SKM-1 (cell line): Measurements from ENCODE around the gene FAS.

ENCODE experiments used
- DNase-seq: peaks from one replicate; lab custom pipeline; 2025; ENCODE audit not compliant: unreplicated experiment; lab: John Stamatoyannopoulos, UW

The FAS gene

GRCh38 chr10:88990384-88991160, at the start of gene FAS:
Gene FAS, plus strand, starts transcription at chr10:88990798. Its CDS starts 79 bp downstream, at chr10:88990877.
- DNase-seq = peak; percentile 88

DNA sequence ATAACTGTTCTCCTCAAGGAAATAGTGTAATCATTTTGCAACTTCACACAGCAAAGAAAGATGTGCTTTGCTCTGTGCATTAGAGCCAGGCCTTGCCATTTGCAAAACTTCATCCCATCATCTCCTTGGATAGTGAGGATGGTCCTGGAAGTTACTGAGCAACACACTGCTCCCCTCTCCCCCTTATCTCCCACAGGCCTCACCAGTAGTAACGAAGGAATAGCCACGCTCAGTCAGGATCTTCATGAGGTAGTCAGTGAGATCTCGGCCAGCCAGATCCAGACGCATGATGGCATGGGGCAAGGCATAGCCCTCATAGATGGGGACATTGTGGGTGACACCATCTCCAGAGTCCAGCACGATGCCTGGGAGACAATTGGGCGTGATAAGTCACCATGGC, 49.6 kb upstream of the FAS start:
- no peak for DNase-seq

DNA sequence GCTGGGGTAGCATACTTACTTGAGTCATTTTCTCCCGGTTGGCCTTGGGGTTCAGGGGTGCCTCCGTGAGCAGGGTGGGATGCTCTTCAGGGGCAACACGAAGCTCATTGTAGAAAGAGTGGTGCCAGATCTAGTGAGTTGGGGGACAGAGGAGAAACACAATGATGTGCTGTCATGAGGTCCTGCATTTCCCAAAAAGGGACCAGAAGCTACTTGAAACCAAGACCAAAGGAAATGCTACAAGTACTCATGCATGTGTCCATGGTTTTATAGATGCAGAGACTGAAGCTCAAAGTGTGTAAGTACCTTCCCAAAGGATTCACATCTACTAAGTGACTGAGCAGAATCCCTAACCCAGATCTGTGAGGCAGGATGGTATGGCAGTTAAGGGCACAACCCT, 46.8 kb upstream of the FAS start:
- DNase-seq = no peak

- no peak for DNase-seq
These were observed 45.8 kb upstream of the FAS start for GRCh38 chr10:88944813-88945212.

DNA sequence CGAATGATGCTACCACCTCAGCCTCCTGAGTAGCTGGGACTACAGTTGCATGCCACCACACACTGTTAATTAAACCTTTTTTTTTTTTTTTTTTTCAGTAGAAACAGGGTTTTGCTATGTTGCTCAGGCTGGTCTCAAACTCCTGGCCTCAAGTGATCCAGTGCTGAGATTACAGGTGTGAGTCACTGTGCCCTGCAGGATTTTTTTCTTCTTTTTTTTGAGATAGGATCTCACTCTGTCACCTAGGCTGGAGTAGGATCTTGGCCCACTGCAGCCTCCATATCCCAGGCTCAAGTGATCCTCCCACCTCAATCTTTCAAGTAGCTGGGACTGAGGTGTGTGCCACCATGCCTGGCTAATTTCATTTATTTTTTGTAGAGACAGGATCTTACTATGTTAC, 44.4 kb upstream of the FAS start:
- DNase-seq = no peak

DNA sequence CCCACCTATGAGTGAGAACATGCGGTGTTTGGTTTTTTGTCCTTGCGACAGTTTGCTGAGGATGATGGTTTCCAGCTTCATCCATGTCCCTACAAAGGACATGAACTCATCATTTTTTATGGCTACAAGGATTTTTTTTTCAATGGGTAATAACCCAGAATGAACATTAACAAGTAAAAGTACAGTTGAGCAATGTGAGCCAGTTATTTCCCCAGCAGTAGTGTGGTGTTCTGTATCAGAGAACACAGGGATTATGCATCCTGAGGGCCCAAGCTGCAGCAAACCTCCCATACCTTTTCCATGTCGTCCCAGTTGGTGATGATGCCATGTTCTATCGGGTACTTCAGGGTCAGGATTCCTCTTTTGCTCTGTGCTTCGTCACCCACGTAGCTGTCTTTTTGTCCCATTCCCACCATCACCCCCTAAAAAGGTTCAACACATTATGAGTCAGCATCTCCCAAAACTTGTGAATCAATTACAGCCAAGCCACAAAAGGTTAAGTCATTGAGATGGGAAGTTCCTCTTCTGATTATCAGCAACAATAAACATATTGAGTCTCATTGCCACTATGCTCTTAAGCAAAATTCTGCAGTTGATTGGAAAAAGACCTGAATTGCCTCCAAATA, 43.5 kb upstream of the FAS start:
- no peak for DNase-seq

DNA sequence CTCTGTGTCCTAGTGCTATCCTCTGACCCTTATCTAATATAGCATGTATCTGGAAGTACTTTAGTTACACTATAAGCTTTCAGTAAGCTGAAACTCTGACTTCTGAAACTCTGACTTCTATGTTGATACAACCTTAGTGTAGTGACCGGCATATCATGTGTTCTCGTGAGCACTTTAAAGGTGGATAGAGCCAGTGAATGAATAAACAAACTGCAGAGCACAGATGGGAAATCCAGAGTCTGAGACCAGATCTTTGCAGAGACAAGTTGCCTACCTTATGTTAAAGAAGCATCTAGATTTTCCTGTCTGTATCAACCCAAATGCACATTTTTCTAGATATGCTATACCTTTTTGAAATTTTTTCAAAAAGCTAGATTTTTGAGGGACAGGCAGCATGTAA, 41.5 kb upstream of the FAS start:
- DNase-seq = no peak

- peak; percentile 47 for DNase-seq
These were observed 40.4 kb upstream of the FAS start for GRCh38 chr10:88949912-88950837.

DNA sequence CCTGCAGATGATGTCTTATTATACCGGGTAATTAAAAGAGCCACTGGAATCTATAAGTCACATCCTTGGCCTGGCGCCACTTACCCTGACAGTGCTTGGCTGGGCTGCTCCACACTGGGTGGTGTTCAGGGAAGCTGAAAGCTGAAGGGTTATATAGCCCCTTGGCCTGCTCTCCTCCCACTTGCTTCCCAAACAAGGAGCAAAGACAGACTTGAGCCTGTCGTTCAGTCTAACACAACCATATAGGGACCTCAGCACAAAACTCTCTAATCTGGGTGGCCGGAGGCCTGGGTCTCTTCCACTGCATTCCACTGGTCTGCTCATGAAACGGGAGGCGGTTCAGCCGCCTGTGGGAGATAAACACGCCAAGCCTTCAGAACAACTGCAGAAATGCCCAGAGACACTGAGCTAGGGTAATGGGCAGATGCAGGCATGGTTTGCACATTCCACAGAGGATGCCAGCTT, 37.9 kb upstream of the FAS start, which contains the start of gene ACTA2:
Gene ACTA2 (minus strand): TSS at position 127 of the 465 bp plus-strand sequence. CDS start 3,843 bp downstream, outside the sequence.
- no peak for DNase-seq

DNA sequence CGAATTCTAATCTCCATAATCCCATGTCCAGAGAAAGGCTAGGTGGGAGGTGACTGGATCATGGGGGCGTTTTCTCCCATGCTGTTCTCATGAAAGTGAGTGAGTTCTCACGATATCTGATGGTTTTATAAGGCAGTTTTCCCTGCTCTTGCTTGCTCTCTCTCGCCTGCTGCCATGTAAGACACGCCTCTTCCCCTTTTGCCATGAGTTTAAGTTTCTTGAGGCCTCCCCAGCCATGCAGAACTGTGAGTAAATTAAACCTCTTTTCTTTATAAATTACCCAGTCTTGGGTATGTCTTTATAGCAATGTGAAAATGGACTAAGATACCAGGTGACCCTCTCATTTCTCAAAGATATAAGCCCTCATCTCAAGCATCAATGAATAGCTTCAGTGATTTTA, 36.9 kb upstream of the FAS start:
- no peak for DNase-seq

GRCh38 chr10:88954458-88955083, 36.0 kb upstream of the FAS start:
- DNase-seq = no peak

DNA sequence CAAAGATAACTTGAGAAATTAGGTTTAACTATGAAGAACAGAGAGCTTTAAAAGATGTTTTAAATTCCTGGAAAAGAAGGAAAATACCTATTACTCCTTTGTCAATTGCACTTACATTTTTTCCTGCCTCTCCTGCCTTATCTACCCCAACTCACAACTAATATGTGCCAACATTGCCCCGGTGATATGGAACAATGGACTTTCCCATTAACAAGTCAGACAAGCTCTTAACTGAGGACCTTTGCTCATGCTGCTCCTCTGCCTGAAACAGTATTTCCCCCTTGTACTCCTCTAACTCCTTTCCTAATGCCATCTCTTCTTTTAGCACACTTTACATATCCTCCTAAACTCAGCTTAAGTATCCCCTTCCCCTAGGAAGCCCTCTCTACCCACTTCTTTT, 33.2 kb upstream of the FAS start:
- no peak for DNase-seq

DNA sequence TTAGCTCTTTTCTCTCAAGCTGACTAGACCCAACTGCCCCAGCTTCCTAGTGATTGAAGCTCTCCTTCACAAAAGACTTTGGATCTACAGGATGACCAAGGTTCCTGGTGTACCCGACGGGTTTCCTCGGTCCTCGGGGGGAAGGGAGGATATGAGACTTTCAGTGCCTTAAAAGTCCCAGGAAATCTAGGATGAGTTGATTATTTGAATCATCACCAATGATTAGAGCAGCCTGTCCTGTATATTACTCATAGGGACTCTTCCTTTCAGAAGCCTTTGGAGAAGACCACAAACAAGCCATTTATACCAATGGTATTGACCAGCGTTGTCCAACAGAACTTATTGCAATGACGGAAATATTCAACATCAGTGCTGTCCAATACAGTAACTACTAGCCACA, 31.9 kb upstream of the FAS start:
- DNase-seq = no peak

GRCh38 chr10:88960802-88961201, 29.8 kb upstream of the FAS start:
- DNase-seq = no peak

DNA sequence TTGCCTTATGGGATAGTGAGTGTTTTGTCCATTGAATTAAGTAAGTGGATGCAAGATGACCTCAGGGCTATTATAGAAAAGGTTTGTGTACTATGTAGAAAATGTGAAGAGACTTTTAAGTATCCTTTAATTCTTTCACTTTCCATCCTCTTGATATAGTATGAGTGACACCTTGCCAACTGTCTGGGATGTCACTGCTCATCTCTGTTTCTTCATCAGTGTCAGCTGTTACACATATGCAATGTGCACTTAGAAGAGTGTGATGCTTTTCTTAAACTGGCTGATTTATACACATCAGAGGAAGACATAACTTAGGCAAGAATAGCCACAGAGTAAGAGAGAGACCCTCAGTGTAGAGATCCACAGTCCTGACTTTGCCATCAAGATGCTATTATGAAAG, 29.3 kb upstream of the FAS start:
- DNase-seq = no peak

- no peak for DNase-seq
These were observed 28.3 kb upstream of the FAS start for GRCh38 chr10:88962336-88962735.

- no peak for DNase-seq
These were observed 27.3 kb upstream of the FAS start for GRCh38 chr10:88963318-88963717.

DNA sequence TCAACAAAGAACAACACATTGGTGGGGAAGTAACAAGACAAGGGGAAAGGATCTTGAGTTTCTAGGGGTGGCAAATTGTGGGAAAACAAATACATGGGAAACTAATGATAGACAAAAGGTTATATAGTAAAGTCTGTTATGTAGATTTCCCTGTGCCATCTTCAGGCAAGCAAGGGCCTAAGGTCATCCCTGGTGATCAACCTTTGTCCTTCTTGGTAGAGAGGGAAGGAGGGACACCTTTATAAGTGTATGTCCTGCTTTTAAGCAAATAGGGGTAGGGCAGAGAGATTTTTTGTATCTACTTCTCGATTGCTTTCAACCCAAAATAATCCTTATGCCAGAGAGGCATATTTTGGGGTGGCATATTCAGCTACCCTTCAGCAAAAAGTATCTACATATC, 26.2 kb upstream of the FAS start:
- no peak for DNase-seq

GRCh38 chr10:88964869-88965415, 25.7 kb upstream of the FAS start:
- DNase-seq = no peak

DNA sequence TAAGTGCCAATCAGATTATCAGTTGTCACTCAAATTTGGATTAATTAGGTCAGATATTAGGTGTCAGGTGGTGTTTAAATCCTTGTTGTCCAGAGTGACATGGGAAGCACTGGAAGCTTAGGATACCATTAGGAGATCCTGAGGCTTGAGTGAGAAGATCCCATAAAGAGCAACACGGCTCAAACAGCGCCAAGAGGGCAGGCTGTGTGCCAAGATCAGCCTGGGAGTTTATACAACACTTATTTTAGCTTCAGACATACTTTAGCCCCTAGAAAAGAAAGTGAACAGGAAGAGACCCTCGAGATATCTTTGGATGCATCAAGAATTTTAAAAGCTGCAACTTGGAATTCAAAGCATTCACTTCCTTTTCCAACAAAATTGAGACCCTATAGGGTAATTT, 23.8 kb upstream of the FAS start:
- DNase-seq = no peak

- DNase-seq = no peak
These were observed 22.2 kb upstream of the FAS start for GRCh38 chr10:88968391-88968790.
